ENCODE data around the gene TSPAN5. TPM values are rescaled to one million over a fixed set of nuclear protein-coding genes. Genes with fewer than 3 reads are reported as not detected.

Gene TSPAN5
- total RNA-seq, 2 experiments from 2014 or later = 1.8 to 2.8 TPM

- Mint-ChIP-seq H3K4me3 (no peak overlapping the region), H3K27ac (peak overlapping the region; percentile 98), H3K9me3 (no peaks in the 10 kb centered on the region), H3K27me3 (no peaks in the 10 kb centered on the region), H3K36me3 (ENCODE audit: low read depth) (no peaks in the 10 kb centered on the region), H3K4me1 (ENCODE audit: low read depth) (peaks cover 50% of the 10 kb centered on the region)
- H3K36me3 ChIP-seq (ENCODE audit: insufficient read depth, low read length) = no peaks in the 10 kb centered on the region
- no peak for ATAC-seq (ENCODE audit: poor library complexity)
- H3K9me3 ChIP-seq (ENCODE audit: control insufficient read depth in 1 of 2, insufficient read depth in 1 of 2, low read length in 2 of 2) = no peaks in the 10 kb centered on the region
- no peak for DNase-seq
- H3K4me3 ChIP-seq (ENCODE audit: low read length) = no peak overlapping the region
- no peaks in the 10 kb centered on the region for H3K27me3 ChIP-seq (ENCODE audit: control insufficient read depth in 1 of 2, insufficient read depth in 2 of 2, low read length in 2 of 2)
- CTCF ChIA-PET = no interaction called here
- peak overlapping the region; percentile 79 to 96 for H3K27ac ChIP-seq (ENCODE audit: low read depth in 1 of 2, low read length in 2 of 2)
- TF ChIP-seq CTCF (IDR thresholded peaks at IDR 0.05) = no peak
- H3K4me1 ChIP-seq (ENCODE audit: insufficient read depth, low read length) = peaks cover 33% of the 10 kb centered on the region
- intact Hi-C loops (cut with DNase I, micrococcal nuclease) = loop anchor here in 1 of 2 experiments (5.0 to 10.0 kb wide), 3 partner anchors 332 to 902 kb away; partner anchors contain the start of genes METAP1 and STPG2
- POLR2A ChIA-PET = interaction anchor here (0.8 to 1.6 kb wide), 3 partner anchors 15 to 330 kb away, joined by 3 to 4 read pairs (median 3); partner anchors contain the start of gene METAP1
These were observed 6.5 kb upstream of the TSPAN5 start for GRCh38 chr4:98664959-98665358.

GRCh38 chr4:98663226-98664006 is 5.0 kb upstream of the TSPAN5 start:
- H3K4me3 Mint-ChIP-seq = peak overlapping the region; percentile 79
- peaks cover 46% of the 10 kb centered on the region for H3K4me1 ChIP-seq (ENCODE audit: insufficient read depth, low read length)
- intact Hi-C loops (cut with DNase I, micrococcal nuclease) = loop anchor here (2.0 to 10.0 kb wide), 6 partner anchors 25 to 904 kb away; partner anchors contain the start of genes METAP1 (in 2 of the 2) and STPG2 (in 1 of the 2)
- H3K4me1 Mint-ChIP-seq (ENCODE audit: low read depth) = peaks cover 63% of the 10 kb centered on the region
- H3K36me3 ChIP-seq (ENCODE audit: insufficient read depth, low read length) = no peaks in the 10 kb centered on the region
- H3K9me3 Mint-ChIP-seq = no peaks in the 10 kb centered on the region
- no peaks in the 10 kb centered on the region for H3K27me3 ChIP-seq (ENCODE audit: control insufficient read depth in 1 of 2, insufficient read depth in 2 of 2, low read length in 2 of 2)
- no peak for TF ChIP-seq CTCF (IDR thresholded peaks at IDR 0.05)
- H3K9me3 ChIP-seq (ENCODE audit: control insufficient read depth in 1 of 2, insufficient read depth in 1 of 2, low read length in 2 of 2) = no peaks in the 10 kb centered on the region
- H3K27me3 Mint-ChIP-seq = no peaks in the 10 kb centered on the region
- peak; percentile 67 for ATAC-seq (ENCODE audit: poor library complexity)
- peak in 12 of 14 experiments; percentile 11 to 90 (median 34) for DNase-seq
- peak overlapping the region; percentile 79 to 96 for H3K27ac ChIP-seq (ENCODE audit: low read depth in 1 of 2, low read length in 2 of 2)
- peak overlapping the region; percentile 2 for H3K4me3 ChIP-seq (ENCODE audit: low read length)
- CTCF ChIA-PET = interaction anchor here (0.9 to 2.4 kb wide), 2 partner anchors 9 to 332 kb away, joined by 3 to 8 read pairs; partner anchors contain the start of gene METAP1
- POLR2A ChIA-PET = interaction anchor here (1.0 to 3.1 kb wide), 5 partner anchors 16 to 401 kb away, joined by 4 to 9 read pairs (median 6); partner anchors contain the start of gene EIF4E
- no peaks in the 10 kb centered on the region for H3K36me3 Mint-ChIP-seq (ENCODE audit: low read depth)
- peak overlapping the region; percentile 98 for H3K27ac Mint-ChIP-seq

- POLR2A ChIA-PET = interaction anchor here (0.9 to 3.1 kb wide), 5 partner anchors 23 to 401 kb away, joined by 4 to 9 read pairs (median 6); partner anchors contain the start of gene EIF4E
- peaks cover 3% of the 10 kb centered on the region for H3K36me3 Mint-ChIP-seq (ENCODE audit: low read depth)
- peak; percentile 5 to 73 (median 35) for DNase-seq
- Histone ChIP-seq H3K9me3 (ENCODE audit: control insufficient read depth in 1 of 2, insufficient read depth in 1 of 2, low read length in 2 of 2) (no peaks in the 10 kb centered on the region), H3K27me3 (ENCODE audit: control insufficient read depth in 1 of 2, insufficient read depth in 2 of 2, low read length in 2 of 2) (no peaks in the 10 kb centered on the region), H3K4me1 (ENCODE audit: insufficient read depth, low read length) (peaks cover 46% of the 10 kb centered on the region), H3K36me3 (ENCODE audit: insufficient read depth, low read length) (no peaks in the 10 kb centered on the region), H3K27ac (ENCODE audit: low read depth in 1 of 2, low read length in 2 of 2) (peak overlapping the region; percentile 79 to 96), H3K4me3 (ENCODE audit: low read length) (peak overlapping the region; percentile 2)
- peaks cover 66% of the 10 kb centered on the region for H3K4me1 Mint-ChIP-seq (ENCODE audit: low read depth)
- no peak for TF ChIP-seq CTCF (IDR thresholded peaks at IDR 0.05)
- H3K4me3 Mint-ChIP-seq = peak overlapping the region; percentile 79
- intact Hi-C loops (cut with DNase I, micrococcal nuclease) = loop anchor here (2.0 to 10.0 kb wide), 6 partner anchors 26 to 905 kb away; partner anchors contain the start of genes METAP1 (in 2 of the 2) and STPG2 (in 1 of the 2)
- no peaks in the 10 kb centered on the region for H3K27me3 Mint-ChIP-seq
- H3K9me3 Mint-ChIP-seq = no peaks in the 10 kb centered on the region
- peak overlapping the region; percentile 98 for H3K27ac Mint-ChIP-seq
- ATAC-seq (ENCODE audit: poor library complexity) = peak; percentile 54
- CTCF ChIA-PET = interaction anchor here (2.4 kb wide), 1 partner anchor 333 kb away, joined by 8 read pairs; the partner anchor contains the start of gene METAP1
These were observed 4.3 kb upstream of the TSPAN5 start for GRCh38 chr4:98662626-98663225.
